Omental fat pad (tissue), 4 donors: ENCODE results near the gene SBK3. TPM values are rescaled to one million over a fixed set of nuclear protein-coding genes. Genes with fewer than 3 reads are reported as not detected.

Experiments used
- ATAC-seq: fragments of 150-250 bp; one replicate; pipeline ENCODE4 v1.9.1; 2016; ENCODE audit warnings: mild to moderate bottlenecking, moderate library complexity; ENCODE audit not compliant: low FRiP score
- DNase-seq: peaks from one replicate; pipeline ENCODE4 v3.0.0-alpha.2; 2019; ENCODE audit warnings: low spot score
- CTCF ChIP-seq, 3 donors: fragments of 450-650 bp; IDR thresholded peaks; one replicate each; pipeline ENCODE4 v1.5.1; 2016 to 2017; ENCODE audit warnings: antibody characterized with exemption in 3 of 3, mild to moderate bottlenecking in 3 of 3, moderate library complexity in 2 of 3
- total RNA-seq, 4 donors: library from RNA; depleted of rRNA; stranded (reverse); fragments of >200 nt; gene quantifications; one replicate each; pipeline ENCODE4 v1.1.0, GENCODE V29; 2016

SBK3 gene
- total RNA-seq, 4 donors from 2014 or later, result 0.36 to 1.5 (median 0.79) TPM; not detected in 1

GRCh38 chr19:55553217-55554182, 8.2 kb upstream of the SBK3 start:
- DNase-seq (no peak), ATAC-seq (no peak)
- no peak for TF ChIP-seq CTCF (IDR thresholded peaks at IDR 0.05)

GRCh38 chr19:55552620-55553019, 7.3 kb upstream of the SBK3 start:
- no peak for TF ChIP-seq CTCF (IDR thresholded peaks at IDR 0.05)
- ATAC-seq, result no peak
- DNase-seq, result no peak

- DNase-seq, result no peak
- ATAC-seq, result no peak
- TF ChIP-seq CTCF (IDR thresholded peaks at IDR 0.05), result no peak
Measured at GRCh38 chr19:55552206-55552605, 6.9 kb upstream of the SBK3 start.

GRCh38 chr19:55550321-55550650, 4.9 kb upstream of the SBK3 start:
- TF ChIP-seq CTCF (IDR thresholded peaks at IDR 0.05), result no peak
- no peak for DNase-seq
- no peak for ATAC-seq

- no peak for DNase-seq
- no peak for TF ChIP-seq CTCF (IDR thresholded peaks at IDR 0.05)
- no peak for ATAC-seq
Measured at GRCh38 chr19:55549500-55550320, 4.4 kb upstream of the SBK3 start.

- no peak for TF ChIP-seq CTCF (IDR thresholded peaks at IDR 0.05)
- DNase-seq (peak; percentile 66), ATAC-seq (peak; percentile 87)
Measured at GRCh38 chr19:55546822-55547614, 1.7 kb upstream of the SBK3 start.
